ENCODE measurements around the gene EDIL3. TPM values are rescaled to one million over a fixed set of nuclear protein-coding genes. Genes with fewer than 3 reads are reported as not detected.
"Not testable (repeated sequence)": the region's sequence is repeated elsewhere in the genome, so short reads cannot be mapped to it uniquely, and the experiment has no call there.

EDIL3 gene
- total and polyA plus RNA-seq, 2 donors from 2014 or later: 5.2 to 32.8 TPM

GRCh38 chr5:84299959-84300358 is 84.7 kb downstream of the EDIL3 start:
- H3K36me3 ChIP-seq (ENCODE audit: control insufficient read depth in 2 of 3, insufficient read depth in 3 of 3, low read length in 3 of 3): no peaks in the 10 kb centered on the region
- no peak for TF ChIP-seq CTCF (IDR thresholded peaks at IDR 0.05; ENCODE audit: borderline replicate concordance, extremely low read depth, insufficient read depth)
- DNase-seq (no peak), FAIRE-seq (no peak)
- no peaks in the 10 kb centered on the region for H3K27me3 ChIP-seq (ENCODE audit: control insufficient read depth, insufficient read depth, low read length)
- intact Hi-C loops (cut with DNase I): no loop called here
- no peak overlapping the region for H3K4me3 ChIP-seq (ENCODE audit: low read length in 3 of 3)
- H3K27ac ChIP-seq (ENCODE audit: low read depth in 2 of 2, low read length in 2 of 2): no peak overlapping the region
- no peak overlapping the region for H3K9ac ChIP-seq (ENCODE audit: low read length in 3 of 3)
- no peaks in the 10 kb centered on the region for H3K4me1 ChIP-seq (ENCODE audit: control insufficient read depth in 2 of 3, insufficient read depth in 2 of 3, low read depth in 1 of 3, low read length in 3 of 3)
- no peaks in the 10 kb centered on the region for H3K9me3 ChIP-seq (ENCODE audit: control insufficient read depth in 2 of 3, insufficient read depth in 1 of 3, low read length in 3 of 3)

GRCh38 chr5:84298628-84299027 is 86.1 kb downstream of the EDIL3 start:
- H3K27me3 ChIP-seq (ENCODE audit: control insufficient read depth, insufficient read depth, low read length): no peaks in the 10 kb centered on the region
- no peaks in the 10 kb centered on the region for H3K9me3 ChIP-seq (ENCODE audit: control insufficient read depth in 2 of 3, insufficient read depth in 1 of 3, low read length in 3 of 3)
- H3K27ac ChIP-seq (ENCODE audit: low read depth in 2 of 2, low read length in 2 of 2): no peak overlapping the region
- H3K9ac ChIP-seq (ENCODE audit: low read length in 3 of 3): no peak overlapping the region
- H3K4me3 ChIP-seq (ENCODE audit: low read length in 3 of 3): no peak overlapping the region
- no peaks in the 10 kb centered on the region for H3K4me1 ChIP-seq (ENCODE audit: control insufficient read depth in 2 of 3, insufficient read depth in 2 of 3, low read depth in 1 of 3, low read length in 3 of 3)
- DNase-seq (no peak), FAIRE-seq (no peak)
- TF ChIP-seq CTCF (IDR thresholded peaks at IDR 0.05; ENCODE audit: borderline replicate concordance, extremely low read depth, insufficient read depth): no peak
- no peaks in the 10 kb centered on the region for H3K36me3 ChIP-seq (ENCODE audit: control insufficient read depth in 2 of 3, insufficient read depth in 3 of 3, low read length in 3 of 3)
- intact Hi-C loops (cut with DNase I): no loop called here

GRCh38 chr5:84297641-84298040 is 87.0 kb downstream of the EDIL3 start:
- H3K27me3 ChIP-seq (ENCODE audit: control insufficient read depth, insufficient read depth, low read length); DNase-seq; H3K4me1 ChIP-seq (ENCODE audit: control insufficient read depth in 2 of 3, insufficient read depth in 2 of 3, low read depth in 1 of 3, low read length in 3 of 3); H3K36me3 ChIP-seq (ENCODE audit: control insufficient read depth in 2 of 3, insufficient read depth in 3 of 3, low read length in 3 of 3); H3K4me3 ChIP-seq (ENCODE audit: low read length in 3 of 3); H3K9me3 ChIP-seq (ENCODE audit: control insufficient read depth in 2 of 3, insufficient read depth in 1 of 3, low read length in 3 of 3); intact Hi-C loops (cut with DNase I); FAIRE-seq; H3K9ac ChIP-seq (ENCODE audit: low read length in 3 of 3); H3K27ac ChIP-seq (ENCODE audit: low read depth in 2 of 2, low read length in 2 of 2): not testable (repeated sequence)

- no peaks in the 10 kb centered on the region for H3K9me3 ChIP-seq (ENCODE audit: control insufficient read depth in 2 of 3, insufficient read depth in 1 of 3, low read length in 3 of 3)
- no peak for DNase-seq
- H3K9ac ChIP-seq (ENCODE audit: low read length in 3 of 3): no peak overlapping the region
- H3K27me3 ChIP-seq (ENCODE audit: control insufficient read depth, insufficient read depth, low read length): no peaks in the 10 kb centered on the region
- H3K4me3 ChIP-seq (ENCODE audit: low read length in 3 of 3): no peak overlapping the region
- intact Hi-C loops (cut with DNase I): no loop called here
- no peak for TF ChIP-seq CTCF (IDR thresholded peaks at IDR 0.05; ENCODE audit: borderline replicate concordance, extremely low read depth, insufficient read depth)
- no peak for FAIRE-seq
- no peak overlapping the region for H3K27ac ChIP-seq (ENCODE audit: low read depth in 2 of 2, low read length in 2 of 2)
- H3K4me1 ChIP-seq (ENCODE audit: control insufficient read depth in 2 of 3, insufficient read depth in 2 of 3, low read depth in 1 of 3, low read length in 3 of 3): no peaks in the 10 kb centered on the region
- no peaks in the 10 kb centered on the region for H3K36me3 ChIP-seq (ENCODE audit: control insufficient read depth in 2 of 3, insufficient read depth in 3 of 3, low read length in 3 of 3)
Observed at GRCh38 chr5:84292788-84293653, 91.7 kb downstream of the EDIL3 start.

All from kidney (tissue), 14 donors.